ENCODE data around the gene SEMA4D.

The SEMA4D gene

DNA sequence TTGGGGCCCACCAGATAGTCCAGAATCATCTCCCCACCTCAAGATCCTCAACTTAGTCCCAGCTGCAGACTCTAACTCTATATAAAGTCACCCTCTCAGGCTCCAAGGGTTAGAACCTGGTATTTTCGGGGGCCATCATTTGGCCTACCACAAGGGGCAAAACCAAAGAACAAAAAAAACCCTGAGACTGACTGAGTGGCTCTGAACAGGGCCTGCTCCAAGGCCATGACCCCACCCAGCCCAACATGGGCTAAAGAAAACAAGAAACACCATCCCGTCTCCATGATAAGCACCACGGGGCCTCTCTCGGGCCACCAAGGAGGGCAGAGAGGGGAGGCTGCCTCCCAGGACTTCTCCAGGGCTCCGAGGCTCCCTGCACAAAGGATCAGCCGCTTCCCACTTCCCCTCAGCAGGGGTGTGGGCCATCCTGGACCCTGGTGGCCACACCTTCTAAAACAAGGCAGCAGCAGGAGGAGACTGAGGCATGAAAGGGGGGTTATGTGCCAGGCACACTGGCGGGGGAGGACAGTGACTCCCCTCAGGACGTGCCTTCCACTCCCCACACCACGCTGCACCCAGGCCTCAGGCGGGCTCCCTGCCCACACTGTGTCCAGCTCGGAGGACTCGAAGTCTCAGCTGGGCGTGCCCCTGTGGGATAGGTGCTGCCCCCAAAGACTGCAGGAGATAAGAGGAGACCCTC is 51.5 kb downstream of the SEMA4D start:
- no peak for DNase-seq (ENCODE audit: low read depth in 2 of 2)

DNA sequence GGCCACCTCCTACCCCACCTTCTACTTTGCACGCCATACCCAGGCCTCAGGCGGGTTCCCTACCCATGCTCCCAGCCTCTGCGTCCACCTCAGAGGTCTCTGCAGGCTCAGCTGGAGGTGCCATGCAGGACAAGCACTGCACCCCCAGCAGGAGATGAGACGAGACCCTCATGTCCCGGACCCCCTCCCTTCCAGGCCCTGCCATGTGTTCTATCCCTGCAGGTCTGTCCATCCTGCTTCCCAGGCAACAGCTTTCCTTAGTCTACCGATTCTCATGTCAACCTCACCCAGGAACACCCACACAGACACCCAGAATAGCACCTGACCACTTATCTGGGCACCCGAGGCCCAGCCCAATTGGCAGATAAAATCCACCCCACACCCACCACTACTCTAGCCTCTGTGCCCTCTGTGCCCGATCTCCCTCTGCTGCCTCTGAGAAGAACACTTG is 52.1 kb downstream of the SEMA4D start:
- DNase-seq (ENCODE audit: low read depth in 2 of 2): no peak

DNA sequence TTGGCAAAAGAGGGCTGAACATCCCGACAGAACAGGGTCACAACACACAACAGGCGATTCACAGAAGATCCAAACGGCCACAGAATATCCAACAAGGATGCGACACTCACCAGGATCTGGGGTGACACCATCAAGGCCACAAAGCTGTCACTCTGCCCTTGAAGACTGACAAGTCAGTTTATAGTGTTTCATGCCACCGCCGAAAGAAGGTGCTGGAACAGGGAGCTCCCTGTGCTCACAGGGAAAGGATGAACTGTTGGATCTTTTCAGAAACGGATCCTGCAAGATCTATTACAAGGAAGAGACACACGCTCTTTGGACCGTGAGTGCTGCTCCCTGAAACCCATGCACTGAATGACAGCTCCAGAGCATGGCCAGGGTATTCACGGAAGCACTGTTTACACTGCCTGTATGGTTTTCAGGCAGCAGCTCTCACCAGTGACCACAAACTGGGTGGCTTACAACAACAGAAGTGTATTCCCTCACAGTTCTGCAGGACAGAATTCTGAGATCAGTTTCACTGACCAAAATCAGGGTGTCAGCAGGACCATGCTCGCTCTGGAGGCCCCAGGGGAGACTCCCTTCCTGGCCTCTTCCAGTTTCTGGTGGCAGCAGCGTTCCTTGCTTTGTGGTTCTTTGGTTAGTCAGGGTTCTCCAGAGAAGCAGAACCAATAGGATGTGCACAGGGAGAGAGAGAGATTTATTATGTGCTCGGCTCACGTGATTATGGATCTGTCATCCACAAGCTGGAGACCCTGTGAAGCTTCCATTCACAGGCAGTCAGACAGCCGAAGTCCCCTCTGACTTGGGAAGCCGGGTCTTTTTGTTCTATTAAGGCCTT is 52.8 kb downstream of the SEMA4D start:
- DNase-seq (ENCODE audit: low read depth in 2 of 2): no peak

DNA sequence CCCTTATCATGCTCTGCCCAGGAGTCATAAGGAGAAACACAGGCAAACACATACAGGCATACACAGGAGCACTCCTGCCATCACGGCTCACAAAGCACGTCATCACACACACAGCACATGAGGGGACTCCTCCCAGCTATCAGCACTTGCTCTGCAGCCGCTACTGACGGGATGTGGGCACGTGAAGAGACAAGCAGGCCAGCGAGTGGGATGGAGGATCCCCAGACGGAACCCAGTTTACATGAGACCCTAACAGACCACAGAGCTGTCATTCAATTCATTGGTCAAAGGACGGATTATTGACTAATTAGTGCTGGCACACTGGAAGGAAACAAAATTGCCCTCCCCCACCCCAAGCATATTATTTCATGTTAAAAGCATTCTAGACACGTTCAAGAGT is 53.6 kb downstream of the SEMA4D start:
- no peak for DNase-seq (ENCODE audit: low read depth in 2 of 2)

DNA sequence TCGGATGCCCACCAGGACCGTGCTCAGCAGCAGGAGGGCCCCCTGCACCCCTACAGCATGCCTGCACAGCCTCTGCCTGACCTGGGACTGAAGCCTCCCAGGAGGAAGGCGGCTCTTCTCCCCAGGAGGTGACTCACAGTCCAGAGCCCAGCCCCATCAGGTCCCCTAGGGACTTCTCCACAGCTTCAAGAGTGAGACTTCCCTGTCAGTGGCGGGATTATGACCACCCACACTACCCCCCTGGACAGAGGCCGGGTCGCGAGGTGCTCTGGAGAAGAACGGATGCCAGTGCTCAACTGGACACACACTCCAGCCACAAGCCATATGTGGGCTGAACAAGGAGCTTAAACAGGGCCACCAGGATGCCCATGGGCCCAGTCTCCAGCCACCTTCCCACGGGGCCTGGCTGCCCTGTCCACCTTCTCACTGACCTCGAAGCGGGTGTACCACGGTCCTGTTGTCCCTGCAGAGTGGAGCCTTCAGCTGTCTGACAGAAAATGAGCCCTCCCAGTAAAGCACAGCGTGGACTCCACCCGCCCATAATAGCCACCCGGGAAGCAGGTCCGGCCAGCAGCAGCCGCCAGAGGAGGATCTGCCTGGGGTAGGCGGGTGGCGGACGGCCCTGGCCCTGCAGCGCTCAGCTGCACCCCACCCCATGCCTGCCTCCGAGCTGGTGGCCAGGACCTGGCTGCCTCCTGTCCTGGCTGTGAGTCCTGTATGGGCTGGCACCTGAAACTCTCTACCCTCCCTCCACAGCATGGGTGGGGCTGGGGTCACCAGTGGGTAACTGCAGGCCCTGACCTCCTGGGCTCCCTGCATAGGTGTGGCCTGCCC is 54.7 kb downstream of the SEMA4D start:
- DNase-seq (ENCODE audit: low read depth in 2 of 2): no peak

DNA sequence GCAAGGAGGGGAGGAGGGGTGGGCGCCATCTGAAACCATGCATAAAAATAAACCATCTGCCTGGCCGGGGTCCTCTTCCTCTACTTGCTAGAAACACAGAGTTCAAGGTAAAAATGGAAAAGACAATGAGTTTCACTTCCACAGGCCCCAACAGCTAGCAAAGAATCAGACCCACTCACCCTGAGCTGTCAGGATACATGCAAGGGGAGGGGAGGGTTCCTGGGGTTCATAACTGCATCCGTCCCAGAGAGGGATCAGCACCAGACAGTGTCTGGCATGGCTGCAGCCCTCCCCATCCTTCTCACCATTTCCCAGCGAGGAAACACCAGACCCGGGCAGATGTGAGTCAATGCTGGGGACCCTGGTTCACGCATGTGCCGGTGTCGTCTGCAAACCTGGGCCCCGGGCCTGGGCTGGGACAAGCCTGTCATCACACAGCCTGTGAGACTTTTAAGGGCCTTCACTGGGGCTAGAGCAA is 55.4 kb downstream of the SEMA4D start:
- no peak for DNase-seq (ENCODE audit: low read depth in 2 of 2)

DNA sequence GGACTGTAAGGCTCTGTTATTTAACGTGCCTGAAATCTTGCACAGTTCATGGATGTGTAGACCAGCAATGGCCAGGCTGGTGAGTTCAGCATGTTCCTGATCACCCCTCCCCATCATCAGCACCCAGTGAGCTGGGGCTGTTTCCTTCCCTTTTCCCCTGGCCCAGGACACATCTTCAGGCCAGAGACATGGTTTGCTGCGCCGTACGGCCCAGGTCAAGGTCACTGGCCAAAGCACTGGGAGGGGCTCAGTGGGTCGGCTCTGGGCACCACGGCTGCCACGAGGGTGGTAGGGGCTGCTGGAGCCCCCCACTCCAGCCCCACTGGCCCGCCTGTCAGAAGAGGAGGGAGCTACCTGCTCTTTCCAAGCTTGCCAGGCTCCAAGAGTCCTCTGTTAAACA is 55.9 kb downstream of the SEMA4D start:
- no peak for DNase-seq (ENCODE audit: low read depth in 2 of 2)

DNA sequence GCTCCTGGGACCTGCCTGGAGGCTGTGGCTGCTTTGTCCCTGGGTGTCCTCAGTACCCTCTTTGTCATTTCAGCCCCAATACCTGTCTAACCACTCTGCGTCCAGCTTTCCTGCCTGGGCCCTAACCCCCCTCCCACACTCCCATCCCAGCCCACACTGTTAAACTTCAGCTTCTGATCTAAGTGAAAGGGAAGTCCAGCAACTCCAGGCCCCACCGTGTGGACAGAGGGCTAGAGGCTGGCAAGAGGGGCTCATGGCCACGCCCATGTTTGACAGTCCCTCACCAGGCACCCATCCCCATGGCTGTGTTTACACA is 56.3 kb downstream of the SEMA4D start:
- no peak for DNase-seq (ENCODE audit: low read depth in 2 of 2)

DNA sequence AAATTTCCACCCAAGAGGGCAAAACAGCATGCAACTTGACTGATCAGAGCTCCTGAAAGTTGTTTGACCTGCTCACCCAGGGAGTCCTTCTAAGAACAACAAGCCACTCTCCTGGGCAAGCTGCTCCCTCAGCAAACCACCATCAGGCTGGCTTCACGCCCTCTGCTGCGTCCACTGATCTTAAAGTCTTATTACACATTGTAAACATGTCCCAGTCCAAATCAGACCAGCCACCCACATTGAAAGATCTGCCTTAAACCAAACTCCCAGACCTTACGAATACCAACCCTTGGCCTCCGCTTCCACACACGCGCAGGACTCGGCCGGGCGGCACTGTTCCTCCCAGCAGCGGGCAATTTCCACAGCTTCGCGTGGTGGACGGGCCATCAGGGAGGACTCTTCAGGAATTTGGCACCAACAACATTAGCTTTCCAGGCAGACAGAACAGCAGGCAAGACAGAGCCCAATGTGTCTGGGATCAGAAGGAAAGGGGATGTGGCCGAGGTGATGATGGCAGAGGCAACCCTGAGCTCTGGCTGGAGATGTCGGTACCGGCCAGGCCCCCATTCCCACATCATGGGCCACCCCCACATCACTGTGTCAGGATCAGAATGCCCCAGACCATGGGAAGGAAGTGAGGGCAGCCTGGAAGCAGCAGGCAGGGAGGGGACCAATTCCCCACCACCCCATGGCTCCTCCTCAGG is 56.8 kb downstream of the SEMA4D start:
- DNase-seq (ENCODE audit: low read depth in 2 of 2): no peak

DNA sequence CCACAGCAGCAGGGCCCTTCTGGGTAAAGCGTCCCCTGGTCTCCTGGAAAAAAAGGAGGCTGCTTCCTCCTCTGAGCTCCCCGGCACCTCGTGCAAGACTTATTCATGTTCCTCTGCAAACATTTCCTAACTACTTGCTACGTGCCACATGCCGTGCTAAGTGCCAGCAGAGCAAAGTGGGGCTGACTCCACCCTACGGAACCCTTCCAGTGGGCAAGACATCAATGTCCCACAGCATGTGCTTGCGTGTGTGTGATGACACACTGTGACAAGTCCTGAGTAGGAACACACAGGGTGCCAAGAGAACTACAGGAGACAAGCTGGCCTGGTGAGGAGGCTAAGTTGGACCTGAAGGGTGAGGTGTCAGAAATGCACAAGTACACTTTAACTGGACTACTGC is 57.4 kb downstream of the SEMA4D start:
- no peak for DNase-seq (ENCODE audit: low read depth in 2 of 2)

DNA sequence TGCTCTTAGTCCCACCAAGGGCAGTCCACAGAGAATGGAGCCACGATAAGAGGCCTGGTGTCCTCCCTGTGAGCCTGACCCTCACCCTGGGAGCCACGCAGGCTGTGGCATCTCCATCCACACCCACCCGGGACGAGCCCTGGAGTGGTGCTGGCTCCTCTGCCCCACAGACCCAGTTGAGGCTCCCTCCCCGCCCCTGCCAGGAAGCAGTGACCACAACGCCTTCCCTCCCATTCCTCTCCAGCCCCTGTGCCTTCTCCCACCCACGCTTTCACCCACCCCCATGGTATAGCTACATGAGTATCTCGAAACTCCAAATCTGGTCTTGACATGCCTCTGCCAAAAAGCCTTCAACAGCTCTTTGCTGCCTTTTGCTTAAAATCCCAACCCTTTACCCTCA is 57.9 kb downstream of the SEMA4D start:
- no peak for DNase-seq (ENCODE audit: low read depth in 2 of 2)

DNA sequence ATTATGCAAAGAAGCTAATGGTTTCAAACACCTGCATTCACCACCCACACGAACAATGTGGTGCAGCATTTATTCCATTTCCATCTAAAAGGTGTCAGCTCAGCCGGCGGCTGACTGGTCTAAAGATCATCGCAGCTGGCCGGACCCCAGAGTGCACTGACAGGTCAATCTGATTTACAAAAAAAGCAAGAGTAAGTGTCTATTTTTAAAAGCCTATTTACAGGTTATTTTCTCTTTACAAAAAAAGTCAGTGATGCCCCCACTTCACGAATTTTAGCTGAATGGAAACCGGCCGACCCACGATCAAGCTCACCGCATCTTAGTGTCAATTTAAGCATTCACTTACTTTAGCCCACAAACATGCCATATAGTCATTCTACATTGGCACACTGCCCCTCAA is 58.3 kb downstream of the SEMA4D start:
- DNase-seq (ENCODE audit: low read depth in 2 of 2): no peak

DNA sequence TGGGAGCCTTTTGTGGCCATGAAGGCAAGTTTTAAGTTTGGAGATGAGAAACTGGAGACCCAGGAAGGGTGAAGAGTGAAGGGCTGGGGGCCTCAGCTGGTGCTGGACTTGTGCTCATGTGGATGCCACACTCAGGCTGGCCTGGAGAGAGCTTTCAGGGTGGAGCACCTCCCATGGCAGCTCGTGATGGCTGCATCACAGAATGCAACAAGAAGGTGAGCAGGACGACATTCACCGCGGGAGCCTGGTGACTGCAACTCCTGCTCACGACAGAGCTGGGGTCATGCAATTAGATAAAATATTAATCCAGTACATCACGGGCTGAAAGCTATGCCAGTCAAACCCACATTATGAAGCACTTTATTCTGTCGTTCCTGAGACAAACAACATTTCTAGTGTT is 59.7 kb downstream of the SEMA4D start:
- no peak for DNase-seq (ENCODE audit: low read depth in 2 of 2)

DNA sequence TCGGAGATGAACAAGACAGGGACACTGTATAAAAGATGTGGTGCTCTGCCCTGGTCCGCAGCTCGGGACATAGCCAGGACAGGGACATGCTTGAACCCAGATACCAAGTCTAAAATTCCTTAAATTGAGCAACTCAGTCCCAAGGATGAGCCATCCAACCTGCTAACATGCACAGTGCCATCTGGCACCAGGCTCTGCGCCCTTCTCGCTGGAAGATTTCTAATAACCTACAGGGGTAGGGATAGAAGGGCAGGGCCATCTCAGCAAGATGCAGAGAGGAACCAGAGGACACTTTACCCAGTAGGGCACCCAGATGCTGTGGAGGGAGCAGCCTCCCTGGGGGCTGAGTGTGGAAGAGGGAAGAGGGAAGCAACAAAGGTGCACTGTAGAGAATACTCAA is 60.1 kb downstream of the SEMA4D start:
- no peak for DNase-seq (ENCODE audit: low read depth in 2 of 2)

DNA sequence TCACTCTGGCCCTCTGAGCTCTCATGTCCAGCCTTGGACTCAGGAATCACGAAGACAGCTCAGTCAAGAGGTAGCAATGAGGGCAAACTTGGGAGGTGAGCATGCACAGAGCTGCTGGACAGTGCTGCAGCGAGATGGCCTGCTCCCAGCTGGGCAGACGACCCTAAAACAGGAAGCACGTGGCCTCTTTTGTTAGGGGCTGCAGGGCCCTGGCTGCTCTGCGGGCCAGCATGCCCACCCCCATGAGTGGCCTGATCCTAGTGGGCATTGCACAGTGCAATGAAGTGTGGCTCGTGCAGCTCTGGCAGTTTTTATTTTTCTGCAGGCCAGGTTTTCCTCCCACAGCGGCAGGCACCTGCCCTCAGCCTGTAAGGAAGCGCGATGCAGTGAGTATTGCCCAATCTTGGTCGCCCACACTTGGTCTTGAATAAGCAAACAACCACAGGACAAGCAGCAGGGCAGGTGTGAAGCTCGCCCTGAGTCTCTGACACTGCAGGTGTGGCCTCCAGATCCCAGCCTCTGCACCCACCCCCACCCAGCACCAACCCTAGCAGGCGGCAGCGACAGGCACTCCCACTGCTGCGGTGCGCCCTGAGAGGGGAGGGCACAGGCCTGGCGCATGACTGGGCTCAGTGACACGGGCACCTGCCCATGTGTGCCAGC is 60.8 kb downstream of the SEMA4D start:
- no peak for DNase-seq (ENCODE audit: low read depth in 2 of 2)

DNA sequence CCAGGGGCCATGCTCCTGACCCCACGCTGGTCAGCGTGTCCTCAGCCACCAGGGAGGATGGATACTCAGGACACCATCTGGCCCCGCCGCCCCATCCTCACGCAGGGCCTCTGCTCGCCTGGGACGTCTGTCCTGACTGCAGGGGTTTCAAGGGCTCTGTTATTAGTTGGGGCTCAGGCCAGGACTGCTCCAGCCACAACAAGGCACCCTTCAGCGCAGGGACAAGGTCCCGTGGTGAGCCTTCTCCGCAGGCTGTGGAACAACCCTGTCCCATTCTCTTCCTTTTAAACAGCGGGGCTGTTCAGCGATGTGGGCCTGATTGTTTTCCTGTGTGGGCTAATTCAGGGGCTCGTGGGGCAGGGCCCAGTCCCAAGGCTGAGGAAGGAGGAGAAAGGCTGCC is 61.6 kb downstream of the SEMA4D start:
- no peak for DNase-seq (ENCODE audit: low read depth in 2 of 2)

DNA sequence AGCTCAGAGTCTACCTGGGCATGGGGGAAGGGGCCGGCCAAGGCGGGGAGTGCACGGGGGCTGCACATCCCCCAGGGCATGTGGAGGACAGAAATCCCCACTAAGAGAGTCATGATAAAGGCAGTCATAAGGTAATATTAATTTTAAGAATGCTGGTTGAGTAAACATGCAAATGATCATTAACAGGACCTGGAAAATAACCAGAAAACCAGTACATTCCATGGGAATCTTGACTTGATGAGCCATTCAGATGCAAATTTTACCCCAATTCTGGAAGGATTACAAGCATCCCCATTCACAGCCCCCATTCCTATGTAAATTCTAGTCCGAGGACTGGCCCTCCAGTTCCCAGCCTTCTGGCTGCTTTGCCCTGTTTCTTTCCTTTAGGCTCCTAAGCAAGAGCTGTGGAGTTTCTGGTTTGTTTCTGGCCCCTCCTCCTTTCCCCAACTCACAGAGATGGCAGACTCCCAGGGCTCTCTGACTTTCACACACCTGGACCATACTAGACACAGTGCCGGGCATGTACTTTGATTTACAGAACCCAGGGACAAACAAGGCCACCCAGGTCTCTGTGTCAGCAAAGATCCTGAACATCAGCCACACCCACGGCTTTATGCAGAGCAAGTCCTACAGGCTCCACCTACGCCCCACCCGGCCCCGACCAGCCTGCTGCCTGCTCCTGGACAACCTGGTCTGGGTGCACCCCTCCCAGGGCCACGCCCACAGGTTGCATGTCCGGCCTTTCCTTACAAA is 62.7 kb downstream of the SEMA4D start:
- DNase-seq (ENCODE audit: low read depth in 2 of 2): no peak

DNA sequence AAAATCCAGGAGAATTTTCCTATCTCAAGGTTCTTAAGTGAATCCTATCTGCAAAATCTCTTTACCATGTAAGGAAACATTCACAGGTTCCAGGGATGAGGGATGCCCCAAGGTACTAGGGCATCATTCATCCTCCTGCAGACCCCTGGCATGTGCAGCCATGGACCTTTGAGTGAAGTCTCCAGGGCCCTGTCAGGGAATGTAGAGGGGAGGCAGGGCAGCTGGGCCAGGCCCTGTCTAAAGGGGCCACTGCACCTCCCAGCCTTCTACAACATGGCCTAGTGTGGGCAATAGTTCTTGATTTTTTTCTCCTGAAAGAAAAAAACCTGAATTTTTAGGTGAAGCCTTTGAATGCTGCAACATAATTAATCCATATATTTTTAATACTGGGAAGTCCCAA is 63.3 kb downstream of the SEMA4D start:
- no peak for DNase-seq (ENCODE audit: low read depth in 2 of 2)

DNA sequence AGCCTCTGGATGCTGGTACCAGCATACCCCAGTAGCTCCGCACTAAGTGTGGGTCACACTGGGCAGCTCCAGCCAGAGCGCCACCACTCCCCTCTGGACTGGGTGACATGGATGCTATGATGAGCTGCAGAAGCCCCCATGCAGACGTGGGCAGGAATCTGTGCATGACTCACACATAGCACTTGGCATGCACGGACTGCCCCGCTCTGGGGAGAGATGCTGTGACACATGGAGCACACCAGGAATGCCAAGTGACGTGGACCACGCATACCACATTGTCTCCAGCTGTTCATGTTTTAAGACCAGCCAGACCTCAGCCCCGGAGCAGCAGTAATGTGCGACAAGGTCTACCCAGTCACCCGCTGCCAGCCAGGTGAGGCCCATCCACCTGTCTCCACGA is 64.1 kb downstream of the SEMA4D start:
- no peak for DNase-seq (ENCODE audit: low read depth in 2 of 2)

DNA sequence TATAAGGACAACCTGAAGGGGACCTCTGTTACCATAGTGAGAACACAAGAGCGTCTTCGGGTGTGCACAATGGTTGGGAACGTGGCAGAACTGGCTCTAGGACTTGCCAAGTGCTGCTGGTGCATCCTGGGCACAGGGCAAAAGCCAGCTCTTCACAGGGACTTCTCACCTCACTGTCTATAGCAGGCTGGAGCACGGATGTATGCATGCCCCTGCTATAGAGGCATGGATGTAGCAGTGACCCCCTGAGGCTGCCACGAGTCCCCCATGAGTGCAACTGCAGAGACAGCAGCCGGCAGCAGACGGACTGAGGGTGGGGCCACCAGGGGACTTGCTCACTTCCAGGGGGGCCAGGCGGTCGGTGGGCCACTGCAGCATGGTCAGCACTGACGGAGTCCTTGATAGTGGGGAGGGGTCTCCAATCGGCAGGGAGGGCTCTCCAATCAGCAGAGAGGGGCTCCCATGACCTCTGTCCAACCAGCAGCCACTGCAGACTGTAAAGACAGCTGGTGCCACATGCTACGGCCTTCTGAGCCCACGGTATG is 64.9 kb downstream of the SEMA4D start:
- no peak for DNase-seq (ENCODE audit: low read depth in 2 of 2)

Measured in activated CD4-positive, alpha-beta T cell treated with anti-CD3 and anti-CD28 coated beads for 24 hours (primary cell).